SK-N-SH (cell line): ENCODE measurements around the gene CHST15. TPM values are rescaled to one million over a fixed set of nuclear protein-coding genes. Genes with fewer than 3 reads are reported as not detected.
A peak's percentile ranks its signal among the peaks of the same experiment; 100 is the strongest.

Experiments used
- CTCF ChIA-PET: fragments of 300-600, 350-600 bp; formaldehyde crosslinking; extraction: SDS; loops from one replicate; lab custom pipeline; 2021; lab: Yijun Ruan, JAX
- POLR2A ChIA-PET: fragments of 350-600 bp; sonication (Branson Sonifier 250); formaldehyde crosslinking; extraction: SDS; loops from one replicate; lab custom pipeline; 2020; ENCODE audit warnings: antibody characterized with exemption, inconsistent platforms; lab: Yijun Ruan, JAX
- DNase-seq: peaks from one replicate; pipeline ENCODE4 v3.0.0; 2012
- H2AFZ ChIP-seq: fragments of 200-600 bp; sonication (generic); 2 replicates; pipeline ENCODE4 v1.8.1; 2016; ENCODE audit warnings: antibody characterized with exemption, mild to moderate bottlenecking, low read depth
- H3F3A ChIP-seq: fragments of 200-600 bp; sonication (generic); replicated peaks from 2 replicates; pipeline ENCODE3; 2016; ENCODE audit warnings: antibody characterized with exemption, mild to moderate bottlenecking; ENCODE audit not compliant: insufficient read depth
- H3K27ac ChIP-seq, 2 experiments: fragments of 200-500 bp in 1 of 2; fragments of 200-600 bp in 1 of 2; sonication (Bioruptor generic) in 1 of 2; sonication (generic), shearing (Covaris generic) in 1 of 2; 2 replicates each; pipeline versions ENCODE4 v1.5.1 to v1.6.1; 2014 to 2016; ENCODE audit warnings: low read depth in 2 of 2, inconsistent platforms in 1 of 2, low read length in 1 of 2, mild to moderate bottlenecking in 1 of 2, mixed read lengths in 1 of 2
- H3K27me3 ChIP-seq: fragments of 200-600 bp; sonication (generic), shearing (Covaris generic); 2 replicates; pipeline ENCODE4 v1.6.1; 2016; ENCODE audit warnings: mixed run types; ENCODE audit not compliant: insufficient read depth
- H3K36me3 ChIP-seq, 2 experiments: fragments of 200-500 bp in 1 of 2; fragments of 200-600 bp in 1 of 2; sonication (Bioruptor generic) in 1 of 2; sonication (generic) in 1 of 2; replicated peaks in 1 of 2; 2 replicates each; pipeline versions ENCODE3 to v1.5.1; 2014 to 2016; ENCODE audit warnings: low read length in 1 of 2, mild to moderate bottlenecking in 1 of 2; ENCODE audit not compliant: insufficient read depth in 2 of 2, control insufficient read depth in 1 of 2
- H3K4me1 ChIP-seq, 2 experiments: fragments of 200-500 bp in 1 of 2; fragments of 200-600 bp in 1 of 2; sonication (Bioruptor generic) in 1 of 2; sonication (generic), shearing (Covaris generic) in 1 of 2; 2 replicates each; pipeline versions ENCODE4 v1.5.1 to v1.6.1; 2014 to 2016; ENCODE audit warnings: low read depth in 1 of 2, low read length in 1 of 2, mixed run types in 1 of 2; ENCODE audit not compliant: insufficient read depth in 2 of 2, control insufficient read depth in 1 of 2
- H3K4me2 ChIP-seq: fragments of 200-600 bp; sonication (generic), shearing (Covaris generic); 2 replicates; pipeline ENCODE4 v1.6.1; 2017; ENCODE audit warnings: mixed run types
- H3K4me3 ChIP-seq, 2 experiments: fragments of 200-500 bp in 1 of 2; fragments of 200-600 bp in 1 of 2; sonication (Bioruptor generic) in 1 of 2; sonication (generic), shearing (Covaris generic) in 1 of 2; 2 replicates each; pipeline versions ENCODE4 v1.5.1 to v1.8.1; 2014 to 2016; ENCODE audit warnings: low read depth in 2 of 2, inconsistent platforms in 1 of 2, low read length in 1 of 2, mild to moderate bottlenecking in 1 of 2, mixed read lengths in 1 of 2, moderate library complexity in 1 of 2
- H3K79me2 ChIP-seq: fragments of 200-600 bp; sonication (generic); 2 replicates; pipeline ENCODE4 v1.8.1; 2017; ENCODE audit warnings: mild to moderate bottlenecking; ENCODE audit not compliant: insufficient read depth
- H3K9ac ChIP-seq: fragments of 200-600 bp; sonication (generic); 2 replicates; pipeline ENCODE4 v1.6.1; 2017; ENCODE audit warnings: mixed run types
- H3K9me2 ChIP-seq: fragments of 200-600 bp; sonication (generic); 2 replicates; pipeline ENCODE4 v1.6.1; 2017; ENCODE audit warnings: mixed run types
- H3K9me3 ChIP-seq: fragments of 200-600 bp; sonication (generic); 2 replicates; pipeline ENCODE4 v1.6.1; 2017; ENCODE audit warnings: mixed run types, mild to moderate bottlenecking, moderate library complexity
- H4K20me1 ChIP-seq: fragments of 200-600 bp; sonication (generic); 2 replicates; pipeline ENCODE4 v1.6.1; 2017; ENCODE audit warnings: mild to moderate bottlenecking, mixed run types; ENCODE audit not compliant: insufficient read depth
- EZH2phosphoT487 ChIP-seq: fragments of 200-600 bp; sonication (generic); IDR thresholded peaks from 2 replicates; pipeline ENCODE4 v1.6.1; 2017; ENCODE audit warnings: low read depth, mixed run types, mild to moderate bottlenecking, antibody characterized with exemption, moderate library complexity, borderline replicate concordance
- GABPA ChIP-seq: IDR thresholded peaks from 2 replicates; pipeline ENCODE4 v1.4.0; 2012; ENCODE audit warnings: low read depth, mild to moderate bottlenecking
- JUND ChIP-seq: IDR thresholded peaks from 2 replicates; pipeline ENCODE4 v1.4.0; 2012
- MEF2A ChIP-seq: IDR thresholded peaks from 2 replicates; pipeline ENCODE4 v1.4.0; 2012; ENCODE audit warnings: low read depth, borderline replicate concordance
- RAD21 ChIP-seq: IDR thresholded peaks from 2 replicates; pipeline ENCODE4 v1.6.1; 2012; ENCODE audit warnings: mild to moderate bottlenecking, low read length
- RCOR1 ChIP-seq: fragments of 150-350 bp; IDR thresholded peaks from 2 replicates; pipeline ENCODE4 v1.6.1; 2017; ENCODE audit warnings: antibody characterized with exemption, low read length
- RFX5 ChIP-seq: IDR thresholded peaks from 2 replicates; pipeline ENCODE4 v1.6.1; 2012; ENCODE audit warnings: mild to moderate bottlenecking, improper control_type of control experiment, low read length
- SMC3 ChIP-seq: IDR thresholded peaks from 2 replicates; pipeline ENCODE4 v1.6.1; 2012; ENCODE audit warnings: low read depth, low read length, improper control_type of control experiment
- TCF12 ChIP-seq: IDR thresholded peaks from 2 replicates; pipeline ENCODE4 v1.4.0; 2012
- USF1 ChIP-seq: IDR thresholded peaks from 2 replicates; pipeline ENCODE4 v1.4.0; 2012; ENCODE audit warnings: low read depth, borderline replicate concordance
- USF2 ChIP-seq: fragments of 150-350 bp; IDR thresholded peaks from 2 replicates; pipeline ENCODE4 v1.6.1; 2017; ENCODE audit warnings: antibody characterized with exemption, low read length, low read depth, borderline replicate concordance
- ZBTB33 ChIP-seq: IDR thresholded peaks from 2 replicates; pipeline ENCODE4 v1.4.0; 2012; ENCODE audit warnings: low read depth, borderline replicate concordance
- WGBS: methylation state at CpG from one replicate; pipeline ENCODE4 v1.1.6; 2017; ENCODE audit warnings: low lambda C conversion rate; 5-methylcytosine and 5-hydroxymethylcytosine counted together
- polyA plus RNA-seq, 3 experiments: library from polyadenylated mRNA; depleted of rRNA; stranded (reverse); fragments of >200 nt; gene quantifications; 2 replicates each; pipeline ENCODE4 v1.2.3, GENCODE V29; 2012

The CHST15 gene
- polyA plus RNA-seq, 1 of the 3 experiments (the other 2 are of a cell fraction), result 0.02 TPM

GRCh38 chr10:124058346-124059003, 34.9 kb downstream of the CHST15 start:
- 32% methylated on average over 7 of the region's 8 CpGs for WGBS
- H2AFZ ChIP-seq, result no peak overlapping the region
- H3K36me3 ChIP-seq, result no peaks in the 10 kb centered on the region
- no peaks in the 10 kb centered on the region for H3K9me2 ChIP-seq
- peaks cover 0 to 2% of the 10 kb centered on the region in 2 experiments; a peak in 1 of 4 replicates for H3K4me1 ChIP-seq
- H3K27ac ChIP-seq, result no peak overlapping the region
- no peak for DNase-seq
- no peaks in the 10 kb centered on the region for H3K27me3 ChIP-seq
- CTCF ChIA-PET, result interaction anchor here (1.7 to 2.1 kb wide), 2 partner anchors 18 to 63 kb away, joined by 6 to 8 read pairs; no protein-coding TSS in a partner anchor
- no peaks in the 10 kb centered on the region for H4K20me1 ChIP-seq
- TF ChIP-seq GABPA, result no peak
- TF ChIP-seq USF2, result no peak
- no peak for TF ChIP-seq SMC3
- TF ChIP-seq RFX5, result no peak
- no peak for TF ChIP-seq EZH2phosphoT487
- no peak for TF ChIP-seq USF1
- TF ChIP-seq RCOR1, result no peak
- no peak for TF ChIP-seq JUND
- TF ChIP-seq RAD21, result no peak
- TF ChIP-seq MEF2A, result no peak
- no peak overlapping the region for H3K9ac ChIP-seq
- H3K4me2 ChIP-seq, result no peak overlapping the region
- no peaks in the 10 kb centered on the region for H3K9me3 ChIP-seq
- H3K4me3 ChIP-seq, result no peak overlapping the region
- no peaks in the 10 kb centered on the region for H3F3A ChIP-seq
- H3K79me2 ChIP-seq, result no peaks in the 10 kb centered on the region
- POLR2A ChIA-PET, result no interaction called here

GRCh38 chr10:124057601-124058000, 35.8 kb downstream of the CHST15 start:
- no peaks in the 10 kb centered on the region for H3K36me3 ChIP-seq
- ChIA-PET CTCF (interaction anchor here (2.1 kb wide), 1 partner anchor 62 kb away, joined by 8 read pairs; no protein-coding TSS in a partner anchor), POLR2A (no interaction called here)
- no peak overlapping the region for H2AFZ ChIP-seq
- H4K20me1 ChIP-seq, result no peaks in the 10 kb centered on the region
- no peak overlapping the region for H3K4me3 ChIP-seq
- no peak overlapping the region for H3K4me2 ChIP-seq
- no peaks in the 10 kb centered on the region for H3K27me3 ChIP-seq
- H3K9ac ChIP-seq, result no peak overlapping the region
- H3K79me2 ChIP-seq, result no peaks in the 10 kb centered on the region
- peak; percentile 75 for DNase-seq
- no peaks in the 10 kb centered on the region for H3K9me3 ChIP-seq
- 42% methylated on average over 4 of the region's 6 CpGs for WGBS
- no peak overlapping the region for H3K27ac ChIP-seq
- no peaks in the 10 kb centered on the region for H3F3A ChIP-seq
- TF ChIP-seq USF1 (no peak), RCOR1 (no peak), ZBTB33 (no peak), TCF12 (no peak), RAD21 (no peak), MEF2A (no peak)
- H3K9me2 ChIP-seq, result no peaks in the 10 kb centered on the region
- H3K4me1 ChIP-seq, result peaks cover 0 to 2% of the 10 kb centered on the region in 2 experiments; a peak in 1 of 4 replicates
